ENCODE measurements around the gene LHX1. TPM values are rescaled to one million over a fixed set of nuclear protein-coding genes. Genes with fewer than 3 reads are reported as not detected.

Gene LHX1
- total and polyA plus RNA-seq, 10 donors, result not detected

DNA sequence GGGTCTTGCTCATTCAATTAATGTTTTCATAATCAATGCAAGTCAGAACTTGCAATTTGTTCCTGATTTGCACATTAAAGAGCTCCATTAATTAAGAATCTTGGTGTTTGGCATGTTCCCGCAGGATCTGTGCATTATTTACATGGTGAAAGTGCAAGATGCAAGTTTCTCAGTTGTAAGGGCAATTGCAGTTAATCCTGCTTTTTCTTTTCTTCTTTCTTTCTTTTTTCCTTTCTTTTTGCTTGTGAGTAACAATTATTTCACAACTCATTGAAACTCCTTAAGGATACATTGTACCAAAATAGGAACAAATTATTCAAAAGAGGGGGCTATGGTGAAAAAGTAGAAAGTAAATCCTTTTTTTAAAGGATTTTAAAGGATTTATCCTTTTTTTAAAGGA lies 35.6 kb downstream of the LHX1 start:
- TF ChIP-seq, protein P1, sequence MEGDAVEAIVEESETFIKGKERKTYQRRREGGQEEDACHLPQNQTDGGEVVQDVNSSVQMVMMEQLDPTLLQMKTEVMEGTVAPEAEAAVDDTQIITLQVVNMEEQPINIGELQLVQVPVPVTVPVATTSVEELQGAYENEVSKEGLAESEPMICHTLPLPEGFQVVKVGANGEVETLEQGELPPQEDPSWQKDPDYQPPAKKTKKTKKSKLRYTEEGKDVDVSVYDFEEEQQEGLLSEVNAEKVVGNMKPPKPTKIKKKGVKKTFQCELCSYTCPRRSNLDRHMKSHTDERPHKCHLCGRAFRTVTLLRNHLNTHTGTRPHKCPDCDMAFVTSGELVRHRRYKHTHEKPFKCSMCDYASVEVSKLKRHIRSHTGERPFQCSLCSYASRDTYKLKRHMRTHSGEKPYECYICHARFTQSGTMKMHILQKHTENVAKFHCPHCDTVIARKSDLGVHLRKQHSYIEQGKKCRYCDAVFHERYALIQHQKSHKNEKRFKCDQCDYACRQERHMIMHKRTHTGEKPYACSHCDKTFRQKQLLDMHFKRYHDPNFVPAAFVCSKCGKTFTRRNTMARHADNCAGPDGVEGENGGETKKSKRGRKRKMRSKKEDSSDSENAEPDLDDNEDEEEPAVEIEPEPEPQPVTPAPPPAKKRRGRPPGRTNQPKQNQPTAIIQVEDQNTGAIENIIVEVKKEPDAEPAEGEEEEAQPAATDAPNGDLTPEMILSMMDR (IDR thresholded peaks at IDR 0.05 in 8 of 11, conservative IDR thresholded peaks at IDR 0.05 in 3 of 11), result no peak
- no peak for TF ChIP-seq POLR2A (IDR thresholded peaks at IDR 0.05)
- TF ChIP-seq POLR2AphosphoS5 (IDR thresholded peaks at IDR 0.05), result no peak
- H3K36me3 ChIP-seq, result peaks cover 0 to 41% (median 4%) of the 10 kb centered on the region in 6 donors
- 96 to 100% (median 97%) methylated on average over 1 of the region's 1 CpG for WGBS, 5 donors
- DNase-seq, result no peak
- no peaks in the 10 kb centered on the region for H3K9me3 ChIP-seq
- H3K27me3 ChIP-seq (replicated peaks in 1 of 7), result no peaks in the 10 kb centered on the region
- H3K4me3 ChIP-seq, result no peak overlapping the region
- no peak overlapping the region for H3K27ac ChIP-seq
- H3K4me1 ChIP-seq, result peaks cover 0 to 13% (median 2%) of the 10 kb centered on the region in 6 donors
- intact Hi-C loops (cut with DNase I; ENCODE audit: low total_unique reads), result no loop called here

DNA sequence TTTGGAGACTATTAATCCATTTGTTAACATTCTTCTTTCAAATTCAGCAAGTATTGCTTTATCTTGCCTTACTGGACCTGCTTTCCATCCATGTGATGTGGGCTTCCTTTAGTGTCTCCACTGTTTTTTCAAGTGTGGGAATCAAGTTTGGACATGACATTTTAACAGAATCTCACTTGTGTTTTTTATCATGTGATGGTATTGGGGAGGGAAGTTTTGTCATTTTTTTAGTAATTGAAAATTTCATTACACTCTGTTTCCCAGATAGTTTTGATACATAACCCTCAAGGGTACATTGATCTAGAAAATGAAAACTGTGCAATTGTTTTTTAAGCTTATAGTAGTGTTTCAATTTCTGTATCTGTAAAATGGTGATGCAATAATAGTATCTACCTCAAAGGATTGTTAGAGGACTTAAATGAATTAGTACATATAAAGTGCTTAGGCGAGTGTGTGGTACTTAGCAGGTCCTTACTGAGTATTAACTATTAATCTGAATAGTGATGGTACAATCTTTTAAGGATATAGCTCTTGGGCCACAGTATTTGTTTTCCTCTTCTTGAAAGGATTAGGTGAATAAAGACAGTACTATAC lies 38.7 kb downstream of the LHX1 start:
- 91 to 98% (median 93%) methylated on average over 1 of the region's 1 CpG for WGBS, 5 donors
- Histone ChIP-seq H3K27me3 (replicated peaks in 1 of 7) (no peaks in the 10 kb centered on the region), H3K4me3 (no peak overlapping the region), H3K27ac (no peak overlapping the region), H3K36me3 (peaks cover 0 to 14% (median 0%) of the 10 kb centered on the region in 6 donors), H3K4me1 (peaks cover 0 to 43% (median 8%) of the 10 kb centered on the region in 6 donors), H3K9me3 (no peaks in the 10 kb centered on the region)
- TF ChIP-seq POLR2AphosphoS5 (IDR thresholded peaks at IDR 0.05) (no peak), POLR2A (IDR thresholded peaks at IDR 0.05) (no peak)
- TF ChIP-seq, protein P1 (IDR thresholded peaks at IDR 0.05 in 8 of 11, conservative IDR thresholded peaks at IDR 0.05 in 3 of 11), result no peak
- intact Hi-C loops (cut with DNase I; ENCODE audit: low total_unique reads), result no loop called here
- DNase-seq, result no peak

DNA sequence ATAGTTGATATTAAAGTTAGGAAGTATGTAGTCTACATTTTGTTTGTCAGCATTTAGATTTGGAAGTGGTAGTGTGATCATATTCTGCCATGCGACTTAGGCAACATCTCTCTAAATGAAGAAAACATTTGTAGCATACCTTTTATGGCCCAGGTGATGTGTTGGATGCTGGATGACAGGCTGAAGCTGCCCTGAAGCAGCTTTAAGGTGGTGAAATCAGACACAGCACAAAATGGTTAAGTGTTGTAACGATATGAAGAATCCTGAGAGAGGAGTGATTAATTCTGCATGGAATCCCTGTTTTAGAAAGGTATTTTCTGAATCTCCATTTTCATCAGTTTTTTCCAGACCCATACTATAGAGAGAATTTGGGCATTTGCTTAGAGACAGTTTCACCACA lies 39.8 kb downstream of the LHX1 start:
- no peak overlapping the region for H3K4me3 ChIP-seq
- no peak for DNase-seq
- H3K9me3 ChIP-seq, result no peaks in the 10 kb centered on the region
- WGBS, 5 donors, result 90 to 97% (median 94%) methylated on average over 2 of the region's 2 CpGs
- no peaks in the 10 kb centered on the region for H3K27me3 ChIP-seq (replicated peaks in 1 of 7)
- no peak overlapping the region for H3K27ac ChIP-seq
- H3K36me3 ChIP-seq, result peaks cover 0 to 10% (median 0%) of the 10 kb centered on the region in 6 donors
- intact Hi-C loops (cut with DNase I; ENCODE audit: low total_unique reads), result no loop called here
- peaks cover 0 to 43% (median 8%) of the 10 kb centered on the region in 6 donors for H3K4me1 ChIP-seq
- TF ChIP-seq, protein P1 (IDR thresholded peaks at IDR 0.05 in 8 of 11, conservative IDR thresholded peaks at IDR 0.05 in 3 of 11), result no peak
- TF ChIP-seq POLR2AphosphoS5 (IDR thresholded peaks at IDR 0.05), result no peak
- no peak for TF ChIP-seq POLR2A (IDR thresholded peaks at IDR 0.05)

DNA sequence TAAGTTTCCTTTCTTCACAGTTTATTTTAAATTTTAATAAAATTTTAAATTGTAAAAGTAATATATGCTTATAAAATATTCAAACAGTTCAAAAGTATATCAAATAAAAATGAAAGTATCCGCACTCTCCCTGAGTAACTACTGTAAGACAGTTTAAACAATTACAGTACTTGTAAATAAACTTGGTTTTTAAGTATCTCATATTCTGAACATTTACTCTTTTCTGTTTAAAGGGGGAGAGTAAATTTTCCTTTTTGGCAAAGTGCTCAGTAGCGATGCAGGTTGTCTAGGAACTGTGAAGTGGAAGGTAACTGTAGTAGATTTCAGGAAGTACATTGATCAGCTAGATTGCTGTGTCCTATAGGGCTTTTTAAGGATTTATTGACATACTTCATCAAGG lies 40.3 kb downstream of the LHX1 start:
- Histone ChIP-seq H3K4me3 (no peak overlapping the region), H3K27me3 (replicated peaks in 1 of 7) (no peaks in the 10 kb centered on the region)

More for the DNA sequence above, 40.3 kb downstream of the LHX1 start:
- Histone ChIP-seq H3K4me1 (peaks cover 0 to 43% (median 8%) of the 10 kb centered on the region in 6 donors), H3K27ac (no peak overlapping the region), H3K9me3 (no peaks in the 10 kb centered on the region), H3K36me3 (peaks cover 0 to 15% (median 2%) of the 10 kb centered on the region in 6 donors)
- no peak for TF ChIP-seq POLR2A (IDR thresholded peaks at IDR 0.05)
- no peak for TF ChIP-seq POLR2AphosphoS5 (IDR thresholded peaks at IDR 0.05)
- TF ChIP-seq, protein P1 (IDR thresholded peaks at IDR 0.05 in 8 of 11, conservative IDR thresholded peaks at IDR 0.05 in 3 of 11), result no peak
- no peak for DNase-seq
- 93 to 98% (median 96%) methylated on average over 2 of the region's 2 CpGs for WGBS, 5 donors
- intact Hi-C loops (cut with DNase I; ENCODE audit: low total_unique reads), result no loop called here
